ENCODE data around the gene TRPM2. TPM values are rescaled to one million over a fixed set of nuclear protein-coding genes. Genes with fewer than 3 reads are reported as not detected.

TRPM2 gene
- total and polyA plus RNA-seq, 2 of the 13 experiments (the other 11 are each of a cell fraction or from before 2014, with no cell fraction given) = 0.07 to 0.20 TPM

DNA sequence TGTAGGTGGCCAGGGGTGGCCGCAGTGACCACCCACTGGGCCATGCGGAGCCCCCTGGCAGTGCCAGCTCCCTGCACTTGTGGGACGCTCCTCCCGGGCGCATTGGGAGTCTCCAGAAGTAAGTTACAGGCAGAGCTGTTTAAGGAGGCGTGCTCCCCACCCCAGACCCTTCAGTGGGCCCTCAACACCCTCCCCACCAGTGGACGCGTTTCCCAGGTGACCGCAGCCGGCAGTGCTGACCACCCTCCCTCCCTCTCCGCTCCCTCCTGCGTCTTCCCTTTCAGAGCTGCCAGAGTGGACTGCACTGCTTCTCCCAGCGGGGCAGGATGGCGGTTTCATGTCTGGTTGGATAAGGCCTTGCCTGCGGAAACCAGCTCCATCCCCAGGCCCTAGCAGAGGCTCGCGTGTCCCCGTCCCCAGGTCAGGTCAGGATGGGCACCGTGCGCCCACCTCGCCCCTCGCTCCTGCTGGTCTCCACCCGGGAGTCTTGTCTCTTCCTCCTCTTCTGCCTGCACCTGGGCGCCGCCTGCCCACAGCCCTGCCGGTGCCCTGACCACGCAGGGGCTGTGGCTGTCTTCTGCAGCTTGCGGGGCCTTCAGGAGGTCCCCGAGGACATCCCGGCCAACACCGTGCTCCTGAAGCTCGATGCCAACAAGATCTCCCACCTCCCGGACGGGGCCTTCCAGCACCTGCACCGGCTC, 102.9 kb downstream of the TRPM2 start (continued):
- TF ChIP-seq KDM5B (CRISPR knock-in tag; IDR thresholded peaks at IDR 0.05; ENCODE audit: borderline replicate concordance) (no peak), IKZF4 (CRISPR knock-in tag; IDR thresholded peaks at IDR 0.05; ENCODE audit: borderline replicate concordance, low read depth, not compliant biosample characterization) (no peak), NR2F6 (IDR thresholded peaks at IDR 0.05) (no peak), NR2F6 (CRISPR knock-in tag; IDR thresholded peaks at IDR 0.05) (no peak), ETV5 (CRISPR knock-in tag; IDR thresholded peaks at IDR 0.05; ENCODE audit: borderline replicate concordance) (no peak), CBX1 (IDR thresholded peaks at IDR 0.05; ENCODE audit: low read depth) (no peak), SIX4 (CRISPR knock-in tag; IDR thresholded peaks at IDR 0.05) (no peak), ZNF343 (CRISPR knock-in tag; IDR thresholded peaks at IDR 0.05) (no peak), CHCHD3 (CRISPR knock-in tag; IDR thresholded peaks at IDR 0.05) (no peak), ZNF282 (IDR thresholded peaks at IDR 0.05; ENCODE audit: partially characterized antibody) (no peak), HOXA3 (CRISPR knock-in tag; IDR thresholded peaks at IDR 0.05) (peak; percentile 31; the same call in 1 of the 2 replicates), ZFP90 (CRISPR knock-in tag; IDR thresholded peaks at IDR 0.05; ENCODE audit: borderline replicate concordance) (peak; percentile 8; the same call in 1 of the 2 replicates), ZNF788 (CRISPR knock-in tag; IDR thresholded peaks at IDR 0.05; ENCODE audit: borderline replicate concordance) (no peak), RARG (CRISPR knock-in tag; IDR thresholded peaks at IDR 0.05; ENCODE audit: low read depth) (no peak), CREM (IDR thresholded peaks at IDR 0.05) (no peak), CREM (CRISPR knock-in tag; IDR thresholded peaks at IDR 0.05) (no peak), ZFP37 (CRISPR knock-in tag; IDR thresholded peaks at IDR 0.05; ENCODE audit: borderline replicate concordance) (no peak), SMARCE1 (IDR thresholded peaks at IDR 0.05; ENCODE audit: borderline replicate concordance) (no peak)
- TF ChIP-seq, protein P1, sequence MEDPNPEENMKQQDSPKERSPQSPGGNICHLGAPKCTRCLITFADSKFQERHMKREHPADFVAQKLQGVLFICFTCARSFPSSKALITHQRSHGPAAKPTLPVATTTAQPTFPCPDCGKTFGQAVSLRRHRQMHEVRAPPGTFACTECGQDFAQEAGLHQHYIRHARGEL (CRISPR knock-in tag; IDR thresholded peaks at IDR 0.05) = no peak
- TF ChIP-seq, protein P2, sequence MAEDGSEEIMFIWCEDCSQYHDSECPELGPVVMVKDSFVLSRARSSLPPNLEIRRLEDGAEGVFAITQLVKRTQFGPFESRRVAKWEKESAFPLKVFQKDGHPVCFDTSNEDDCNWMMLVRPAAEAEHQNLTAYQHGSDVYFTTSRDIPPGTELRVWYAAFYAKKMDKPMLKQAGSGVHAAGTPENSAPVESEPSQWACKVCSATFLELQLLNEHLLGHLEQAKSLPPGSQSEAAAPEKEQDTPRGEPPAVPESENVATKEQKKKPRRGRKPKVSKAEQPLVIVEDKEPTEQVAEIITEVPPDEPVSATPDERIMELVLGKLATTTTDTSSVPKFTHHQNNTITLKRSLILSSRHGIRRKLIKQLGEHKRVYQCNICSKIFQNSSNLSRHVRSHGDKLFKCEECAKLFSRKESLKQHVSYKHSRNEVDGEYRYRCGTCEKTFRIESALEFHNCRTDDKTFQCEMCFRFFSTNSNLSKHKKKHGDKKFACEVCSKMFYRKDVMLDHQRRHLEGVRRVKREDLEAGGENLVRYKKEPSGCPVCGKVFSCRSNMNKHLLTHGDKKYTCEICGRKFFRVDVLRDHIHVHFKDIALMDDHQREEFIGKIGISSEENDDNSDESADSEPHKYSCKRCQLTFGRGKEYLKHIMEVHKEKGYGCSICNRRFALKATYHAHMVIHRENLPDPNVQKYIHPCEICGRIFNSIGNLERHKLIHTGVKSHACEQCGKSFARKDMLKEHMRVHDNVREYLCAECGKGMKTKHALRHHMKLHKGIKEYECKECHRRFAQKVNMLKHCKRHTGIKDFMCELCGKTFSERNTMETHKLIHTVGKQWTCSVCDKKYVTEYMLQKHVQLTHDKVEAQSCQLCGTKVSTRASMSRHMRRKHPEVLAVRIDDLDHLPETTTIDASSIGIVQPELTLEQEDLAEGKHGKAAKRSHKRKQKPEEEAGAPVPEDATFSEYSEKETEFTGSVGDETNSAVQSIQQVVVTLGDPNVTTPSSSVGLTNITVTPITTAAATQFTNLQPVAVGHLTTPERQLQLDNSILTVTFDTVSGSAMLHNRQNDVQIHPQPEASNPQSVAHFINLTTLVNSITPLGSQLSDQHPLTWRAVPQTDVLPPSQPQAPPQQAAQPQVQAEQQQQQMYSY (CRISPR knock-in tag; IDR thresholded peaks at IDR 0.05) = no peak
- TF ChIP-seq, protein P3, sequence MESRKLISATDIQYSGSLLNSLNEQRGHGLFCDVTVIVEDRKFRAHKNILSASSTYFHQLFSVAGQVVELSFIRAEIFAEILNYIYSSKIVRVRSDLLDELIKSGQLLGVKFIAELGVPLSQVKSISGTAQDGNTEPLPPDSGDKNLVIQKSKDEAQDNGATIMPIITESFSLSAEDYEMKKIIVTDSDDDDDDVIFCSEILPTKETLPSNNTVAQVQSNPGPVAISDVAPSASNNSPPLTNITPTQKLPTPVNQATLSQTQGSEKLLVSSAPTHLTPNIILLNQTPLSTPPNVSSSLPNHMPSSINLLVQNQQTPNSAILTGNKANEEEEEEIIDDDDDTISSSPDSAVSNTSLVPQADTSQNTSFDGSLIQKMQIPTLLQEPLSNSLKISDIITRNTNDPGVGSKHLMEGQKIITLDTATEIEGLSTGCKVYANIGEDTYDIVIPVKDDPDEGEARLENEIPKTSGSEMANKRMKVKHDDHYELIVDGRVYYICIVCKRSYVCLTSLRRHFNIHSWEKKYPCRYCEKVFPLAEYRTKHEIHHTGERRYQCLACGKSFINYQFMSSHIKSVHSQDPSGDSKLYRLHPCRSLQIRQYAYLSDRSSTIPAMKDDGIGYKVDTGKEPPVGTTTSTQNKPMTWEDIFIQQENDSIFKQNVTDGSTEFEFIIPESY (CRISPR knock-in tag; IDR thresholded peaks at IDR 0.05) = peak; percentile 76
- TF ChIP-seq, protein P4, sequence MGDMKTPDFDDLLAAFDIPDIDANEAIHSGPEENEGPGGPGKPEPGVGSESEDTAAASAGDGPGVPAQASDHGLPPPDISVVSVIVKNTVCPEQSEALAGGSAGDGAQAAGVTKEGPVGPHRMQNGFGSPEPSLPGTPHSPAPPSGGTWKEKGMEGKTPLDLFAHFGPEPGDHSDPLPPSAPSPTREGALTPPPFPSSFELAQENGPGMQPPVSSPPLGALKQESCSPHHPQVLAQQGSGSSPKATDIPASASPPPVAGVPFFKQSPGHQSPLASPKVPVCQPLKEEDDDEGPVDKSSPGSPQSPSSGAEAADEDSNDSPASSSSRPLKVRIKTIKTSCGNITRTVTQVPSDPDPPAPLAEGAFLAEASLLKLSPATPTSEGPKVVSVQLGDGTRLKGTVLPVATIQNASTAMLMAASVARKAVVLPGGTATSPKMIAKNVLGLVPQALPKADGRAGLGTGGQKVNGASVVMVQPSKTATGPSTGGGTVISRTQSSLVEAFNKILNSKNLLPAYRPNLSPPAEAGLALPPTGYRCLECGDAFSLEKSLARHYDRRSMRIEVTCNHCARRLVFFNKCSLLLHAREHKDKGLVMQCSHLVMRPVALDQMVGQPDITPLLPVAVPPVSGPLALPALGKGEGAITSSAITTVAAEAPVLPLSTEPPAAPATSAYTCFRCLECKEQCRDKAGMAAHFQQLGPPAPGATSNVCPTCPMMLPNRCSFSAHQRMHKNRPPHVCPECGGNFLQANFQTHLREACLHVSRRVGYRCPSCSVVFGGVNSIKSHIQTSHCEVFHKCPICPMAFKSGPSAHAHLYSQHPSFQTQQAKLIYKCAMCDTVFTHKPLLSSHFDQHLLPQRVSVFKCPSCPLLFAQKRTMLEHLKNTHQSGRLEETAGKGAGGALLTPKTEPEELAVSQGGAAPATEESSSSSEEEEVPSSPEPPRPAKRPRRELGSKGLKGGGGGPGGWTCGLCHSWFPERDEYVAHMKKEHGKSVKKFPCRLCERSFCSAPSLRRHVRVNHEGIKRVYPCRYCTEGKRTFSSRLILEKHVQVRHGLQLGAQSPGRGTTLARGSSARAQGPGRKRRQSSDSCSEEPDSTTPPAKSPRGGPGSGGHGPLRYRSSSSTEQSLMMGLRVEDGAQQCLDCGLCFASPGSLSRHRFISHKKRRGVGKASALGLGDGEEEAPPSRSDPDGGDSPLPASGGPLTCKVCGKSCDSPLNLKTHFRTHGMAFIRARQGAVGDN (CRISPR knock-in tag; IDR thresholded peaks at IDR 0.05) = peak; percentile 35

Measured in HepG2 (cell line).